Measurements from ENCODE around the gene CYP39A1. TPM values are rescaled to one million over a fixed set of nuclear protein-coding genes. Genes with fewer than 3 reads are reported as not detected.

The CYP39A1 gene
- total RNA-seq, 1 donor from 2014 or later: 5.4 TPM

DNA sequence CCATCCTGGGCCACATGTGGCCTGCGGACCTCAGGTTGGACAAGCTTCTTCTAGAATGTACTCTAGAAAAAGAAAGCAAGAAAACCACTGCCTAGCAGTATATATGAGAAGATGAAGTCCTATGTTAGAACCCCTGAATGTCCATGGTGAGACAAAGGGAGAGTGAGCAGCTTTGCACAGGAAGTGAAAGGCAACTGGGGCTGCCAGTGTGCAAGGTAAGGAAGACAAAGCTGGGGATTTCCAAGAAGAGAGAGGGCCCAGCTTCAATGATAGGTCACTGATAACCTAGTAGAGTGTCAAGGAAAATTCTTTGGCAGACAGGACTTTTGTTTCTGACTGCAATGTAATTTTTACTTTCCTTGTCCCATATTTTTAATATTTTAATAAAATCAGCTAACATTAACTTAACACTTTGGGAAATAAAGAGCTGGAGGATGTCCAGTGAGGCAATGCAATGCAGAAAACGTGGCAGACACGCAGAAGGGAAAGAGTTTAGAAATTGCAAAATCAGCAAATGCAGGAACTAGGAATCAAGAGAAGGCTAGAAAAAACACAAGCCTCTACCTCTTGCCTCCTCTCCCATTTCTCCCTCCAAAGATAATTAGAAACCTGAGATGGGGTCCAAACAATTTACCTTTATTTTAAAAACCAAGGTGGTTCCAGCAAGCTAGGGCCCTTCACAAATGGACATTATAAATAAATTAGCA lies 47.4 kb downstream of the CYP39A1 start:
- Histone ChIP-seq H3K36me3 (no peaks in the 10 kb centered on the region), H3K4me1 (no peaks in the 10 kb centered on the region), H3K9me3 (no peaks in the 10 kb centered on the region), H3K27ac (no peak overlapping the region), H3K27me3 (no peaks in the 10 kb centered on the region), H3K4me3 (no peak overlapping the region)
- DNase-seq (ENCODE audit: extremely low spot score in 2 of 2): no peak
- intact Hi-C loops (cut with DNase I): no loop called here
- TF ChIP-seq POLR2AphosphoS5 (IDR thresholded peaks at IDR 0.05; ENCODE audit: insufficient read depth in 1 of 2, low read depth in 1 of 2) (no peak), CTCF (IDR thresholded peaks at IDR 0.05) (no peak), POLR2A (IDR thresholded peaks at IDR 0.05) (no peak)

DNA sequence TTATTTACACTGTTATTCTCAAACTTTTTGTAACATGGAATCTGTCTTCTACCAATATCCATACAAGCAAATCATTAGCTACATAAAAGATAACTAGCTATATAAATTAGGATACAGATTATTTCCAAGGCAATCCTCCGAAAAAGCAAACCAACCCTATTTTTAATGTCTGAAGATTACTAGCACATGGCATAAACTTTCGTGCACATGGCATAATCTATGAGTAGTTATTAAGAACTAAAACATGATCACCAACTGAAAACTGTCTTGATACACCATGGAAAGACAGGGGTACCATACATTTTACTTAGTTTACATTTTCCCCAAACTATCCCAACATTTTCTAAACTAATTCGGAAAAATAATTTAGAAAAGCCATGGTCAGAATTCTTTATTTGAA lies 54.4 kb downstream of the CYP39A1 start:
- Histone ChIP-seq H3K9me3 (no peaks in the 10 kb centered on the region), H3K27ac (no peak overlapping the region), H3K27me3 (no peaks in the 10 kb centered on the region), H3K4me1 (no peaks in the 10 kb centered on the region), H3K4me3 (no peak overlapping the region), H3K36me3 (no peaks in the 10 kb centered on the region)
- DNase-seq (ENCODE audit: extremely low spot score in 2 of 2): no peak
- intact Hi-C loops (cut with DNase I): no loop called here
- no peak for TF ChIP-seq POLR2A (IDR thresholded peaks at IDR 0.05)
- no peak for TF ChIP-seq POLR2AphosphoS5 (IDR thresholded peaks at IDR 0.05; ENCODE audit: insufficient read depth in 1 of 2, low read depth in 1 of 2)
- TF ChIP-seq CTCF (IDR thresholded peaks at IDR 0.05): no peak

- no peak for DNase-seq (ENCODE audit: extremely low spot score in 2 of 2)
- H3K4me3 ChIP-seq: no peak overlapping the region
- no peaks in the 10 kb centered on the region for H3K36me3 ChIP-seq
- no peak overlapping the region for H3K27ac ChIP-seq
- no peaks in the 10 kb centered on the region for H3K4me1 ChIP-seq
- no peaks in the 10 kb centered on the region for H3K9me3 ChIP-seq
- no peak for TF ChIP-seq POLR2A (IDR thresholded peaks at IDR 0.05)
- no peak for TF ChIP-seq CTCF (IDR thresholded peaks at IDR 0.05)
- no peak for TF ChIP-seq POLR2AphosphoS5 (IDR thresholded peaks at IDR 0.05; ENCODE audit: insufficient read depth in 1 of 2, low read depth in 1 of 2)
- H3K27me3 ChIP-seq: no peaks in the 10 kb centered on the region
- intact Hi-C loops (cut with DNase I): no loop called here
These were observed 59.9 kb downstream of the CYP39A1 start for GRCh38 chr6:46592740-46593139.

GRCh38 chr6:46592046-46592445 lies 60.6 kb downstream of the CYP39A1 start:
- no peaks in the 10 kb centered on the region for H3K9me3 ChIP-seq
- no peak overlapping the region for H3K4me3 ChIP-seq
- no peak overlapping the region for H3K27ac ChIP-seq
- TF ChIP-seq POLR2AphosphoS5 (IDR thresholded peaks at IDR 0.05; ENCODE audit: insufficient read depth in 1 of 2, low read depth in 1 of 2) (no peak), CTCF (IDR thresholded peaks at IDR 0.05) (no peak), POLR2A (IDR thresholded peaks at IDR 0.05) (no peak)
- intact Hi-C loops (cut with DNase I): no loop called here
- no peak for DNase-seq (ENCODE audit: extremely low spot score in 2 of 2)
- no peaks in the 10 kb centered on the region for H3K27me3 ChIP-seq
- no peaks in the 10 kb centered on the region for H3K36me3 ChIP-seq
- no peaks in the 10 kb centered on the region for H3K4me1 ChIP-seq

GRCh38 chr6:46590765-46591164 lies 61.9 kb downstream of the CYP39A1 start:
- Histone ChIP-seq H3K36me3 (no peaks in the 10 kb centered on the region), H3K4me3 (no peak overlapping the region), H3K4me1 (no peaks in the 10 kb centered on the region), H3K27ac (no peak overlapping the region), H3K27me3 (no peaks in the 10 kb centered on the region), H3K9me3 (no peaks in the 10 kb centered on the region)
- TF ChIP-seq CTCF (IDR thresholded peaks at IDR 0.05) (no peak), POLR2A (IDR thresholded peaks at IDR 0.05) (no peak), POLR2AphosphoS5 (IDR thresholded peaks at IDR 0.05; ENCODE audit: insufficient read depth in 1 of 2, low read depth in 1 of 2) (no peak)
- intact Hi-C loops (cut with DNase I): no loop called here
- no peak for DNase-seq (ENCODE audit: extremely low spot score in 2 of 2)

Measured in vagina (tissue), 2 donors.